CD14-positive monocyte (primary cell): ENCODE results near the gene SZT2. TPM values are rescaled to one million over a fixed set of nuclear protein-coding genes. Genes with fewer than 3 reads are reported as not detected.
"Not testable (repeated sequence)": the region's sequence is repeated elsewhere in the genome, so short reads cannot be mapped to it uniquely, and the experiment has no call there.

Experiments used
- DNase-seq, 3 donors: peaks; one replicate each; pipeline ENCODE4 v3.0.0-alpha.2; 2011 to 2022
- H2AFZ ChIP-seq: 2 replicates; pipeline ENCODE4 v1.6.0; 2012; ENCODE audit warnings: mild to moderate bottlenecking, low read depth, low read length, inconsistent platforms; ENCODE audit not compliant: insufficient read depth, poor library complexity, severe bottlenecking
- H3K27ac ChIP-seq, 2 donors: 1 replicate in 1 of 2; 2 replicates in 1 of 2; pipeline ENCODE4 v1.5.1; 2012 to 2013; ENCODE audit warnings: low read length in 2 of 2, control low read depth in 1 of 2, inconsistent platforms in 1 of 2, low read depth in 1 of 2, mild to moderate bottlenecking in 1 of 2
- H3K27me3 ChIP-seq, 2 donors: one replicate each; pipeline versions ENCODE4 v1.6.0 to v1.6.1; 2011 to 2013; ENCODE audit warnings: low read length in 2 of 2; ENCODE audit not compliant: control insufficient read depth in 2 of 2, insufficient read depth in 2 of 2
- H3K36me3 ChIP-seq, 2 donors: replicated peaks in 1 of 2; 1 replicate in 1 of 2; 2 replicates in 1 of 2; pipeline versions ENCODE4 v1.5.1 to v1.6.1; 2012 to 2013; ENCODE audit warnings: low read length in 2 of 2, control low read depth in 1 of 2, inconsistent platforms in 1 of 2, mild to moderate bottlenecking in 1 of 2; ENCODE audit not compliant: insufficient read depth in 2 of 2, control insufficient read depth in 1 of 2
- H3K4me1 ChIP-seq, 2 donors: 1 replicate in 1 of 2; 2 replicates in 1 of 2; pipeline versions ENCODE4 v1.5.1 to v1.6.1; 2012 to 2013; ENCODE audit warnings: low read length in 2 of 2, control low read depth in 1 of 2, inconsistent platforms in 1 of 2, mild to moderate bottlenecking in 1 of 2, moderate library complexity in 1 of 2; ENCODE audit not compliant: insufficient read depth in 2 of 2, control insufficient read depth in 1 of 2
- H3K4me2 ChIP-seq: replicated peaks from 2 replicates; pipeline ENCODE3; 2012; ENCODE audit warnings: low read length, moderate library complexity, mild to moderate bottlenecking; ENCODE audit not compliant: poor library complexity, severe bottlenecking; ENCODE audit errors: extremely low read depth
- H3K4me3 ChIP-seq, 3 experiments: fragments of 200-600 bp in 1 of 3; sonication (generic) in 1 of 3; replicated peaks in 1 of 3; 1 replicate in 2 of 3; 2 replicates in 1 of 3; pipeline ENCODE4 v1.5.1; 2011 to 2013; ENCODE audit warnings: low read length in 3 of 3, mild to moderate bottlenecking in 3 of 3, control low read depth in 2 of 3, low read depth in 2 of 3, inconsistent platforms in 1 of 3, moderate library complexity in 1 of 3
- H3K79me2 ChIP-seq: 2 replicates; pipeline ENCODE4 v1.6.0; 2012; ENCODE audit warnings: mild to moderate bottlenecking, control low read depth, inconsistent platforms, low read length, moderate library complexity; ENCODE audit not compliant: insufficient read depth
- H3K9ac ChIP-seq: 2 replicates; pipeline ENCODE4 v1.6.0; 2017; ENCODE audit warnings: low read length, mild to moderate bottlenecking; ENCODE audit not compliant: insufficient read depth, poor library complexity, severe bottlenecking
- H3K9me3 ChIP-seq, 2 donors: replicated peaks in 1 of 2; 1 replicate in 1 of 2; 2 replicates in 1 of 2; pipeline versions ENCODE4 v1.5.1 to v1.6.1; 2012 to 2013; ENCODE audit warnings: low read length in 2 of 2, control low read depth in 1 of 2; ENCODE audit not compliant: control insufficient read depth in 1 of 2, insufficient read depth in 1 of 2
- H4K20me1 ChIP-seq: 2 replicates; pipeline ENCODE4 v1.6.0; 2012; ENCODE audit warnings: mild to moderate bottlenecking, low read length, control low read depth, moderate library complexity; ENCODE audit not compliant: insufficient read depth
- H3K27ac Mint-ChIP-seq, 7 donors: one replicate each; pipeline ENCODE4 v1.8.0; 2020; ENCODE audit warnings: mild to moderate bottlenecking in 7 of 7, mixed read lengths in 7 of 7, moderate library complexity in 6 of 7, inconsistent platforms in 2 of 7
- H3K27me3 Mint-ChIP-seq, 3 donors: one replicate each; pipeline ENCODE4 v1.8.0; 2021 to 2022; ENCODE audit warnings: low read depth in 3 of 3, mild to moderate bottlenecking in 3 of 3, mixed read lengths in 3 of 3, moderate library complexity in 3 of 3, inconsistent platforms in 1 of 3
- H3K36me3 Mint-ChIP-seq, 2 donors: one replicate each; pipeline ENCODE4 v1.8.0; 2020; ENCODE audit warnings: mixed read lengths in 2 of 2, inconsistent platforms in 1 of 2, mild to moderate bottlenecking in 1 of 2
- H3K4me1 Mint-ChIP-seq: one replicate; pipeline ENCODE4 v1.8.0; 2020; ENCODE audit warnings: mild to moderate bottlenecking, mixed read lengths
- H3K4me3 Mint-ChIP-seq, 2 donors: one replicate each; pipeline ENCODE4 v1.8.0; 2020; ENCODE audit warnings: mild to moderate bottlenecking in 2 of 2, mixed read lengths in 2 of 2, moderate library complexity in 1 of 2
- H3K9me3 Mint-ChIP-seq, 7 donors: one replicate each; pipeline ENCODE4 v1.8.0; 2020 to 2022; ENCODE audit warnings: mixed read lengths in 7 of 7, mild to moderate bottlenecking in 6 of 7, moderate library complexity in 6 of 7, inconsistent platforms in 2 of 7
- WGBS: methylation state at CpG from one replicate; pipeline ENCODE4 v1.1.5; 2013; ENCODE audit warnings: missing lambda C conversion rate; ENCODE audit not compliant: insufficient coverage; 5-methylcytosine and 5-hydroxymethylcytosine counted together
- intact Hi-C, 2 donors: fragments of 100-400 bp; cut with micrococcal nuclease; formaldehyde crosslinking; loops; one replicate each; pipeline versions ENCODE4 v1.15.0 to v1.15.1; 2023
- polyA plus RNA-seq, 3 donors: library from polyadenylated mRNA; depleted of rRNA in 1 of 3; unstranded in 2 of 3; stranded (reverse) in 1 of 3; fragments of 300-500 nt in 2 of 3; fragments of >200 nt in 1 of 3; fragmentation: Illumina TruSeq in 2 of 3; gene quantifications; 1 replicate in 2 of 3; 2 replicates in 1 of 3; pipeline ENCODE4 v1.2.3, GENCODE V29; 2012 to 2021
- TF ChIP-seq, protein P1 (sequence below): fragments of 200-600 bp; IDR thresholded peaks from one replicate; pipeline ENCODE4 v1.8.0; 2022; ENCODE audit warnings: antibody characterized with exemption, mild to moderate bottlenecking

Gene SZT2
- polyA plus RNA-seq, 3 donors: 2.4 to 29.9 (median 2.6) TPM

DNA sequence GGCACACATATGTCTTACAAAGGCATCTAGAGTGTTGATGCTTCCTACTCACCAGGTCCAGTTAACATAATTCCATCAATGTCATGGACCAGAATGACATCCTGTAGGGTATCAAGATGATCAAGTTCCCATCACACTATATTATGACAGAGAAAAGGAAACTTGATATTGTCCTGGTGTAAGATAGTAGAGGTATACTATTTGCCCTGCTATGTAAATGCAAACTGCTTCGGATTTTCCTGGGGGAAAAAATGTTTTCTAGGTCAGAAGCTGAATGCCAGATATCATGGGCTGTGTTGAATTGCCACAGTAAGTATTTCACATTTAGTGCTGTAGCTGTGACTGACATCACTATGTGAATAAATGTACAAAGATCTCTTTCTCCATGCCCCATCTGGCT is 80.2 kb downstream of the SZT2 start:
- peaks cover 0 to 2% (median 0%) of the 10 kb centered on the region in 7 donors for H3K9me3 Mint-ChIP-seq

GRCh38 chr1:43472087-43472462 is 82.4 kb downstream of the SZT2 start:
- H3K27me3 Mint-ChIP-seq: peaks cover 0 to 5% (median 1%) of the 10 kb centered on the region in 3 donors
- no peaks in the 10 kb centered on the region for H3K27me3 ChIP-seq
- H3K79me2 ChIP-seq: no peaks in the 10 kb centered on the region
- H4K20me1 ChIP-seq: no peaks in the 10 kb centered on the region
- no peaks in the 10 kb centered on the region for H3K36me3 ChIP-seq
- no peak overlapping the region for H2AFZ ChIP-seq
- no peak overlapping the region for H3K27ac Mint-ChIP-seq
- H3K27ac ChIP-seq: no peak overlapping the region
- no peak overlapping the region for H3K4me3 Mint-ChIP-seq
- TF ChIP-seq, protein P1, sequence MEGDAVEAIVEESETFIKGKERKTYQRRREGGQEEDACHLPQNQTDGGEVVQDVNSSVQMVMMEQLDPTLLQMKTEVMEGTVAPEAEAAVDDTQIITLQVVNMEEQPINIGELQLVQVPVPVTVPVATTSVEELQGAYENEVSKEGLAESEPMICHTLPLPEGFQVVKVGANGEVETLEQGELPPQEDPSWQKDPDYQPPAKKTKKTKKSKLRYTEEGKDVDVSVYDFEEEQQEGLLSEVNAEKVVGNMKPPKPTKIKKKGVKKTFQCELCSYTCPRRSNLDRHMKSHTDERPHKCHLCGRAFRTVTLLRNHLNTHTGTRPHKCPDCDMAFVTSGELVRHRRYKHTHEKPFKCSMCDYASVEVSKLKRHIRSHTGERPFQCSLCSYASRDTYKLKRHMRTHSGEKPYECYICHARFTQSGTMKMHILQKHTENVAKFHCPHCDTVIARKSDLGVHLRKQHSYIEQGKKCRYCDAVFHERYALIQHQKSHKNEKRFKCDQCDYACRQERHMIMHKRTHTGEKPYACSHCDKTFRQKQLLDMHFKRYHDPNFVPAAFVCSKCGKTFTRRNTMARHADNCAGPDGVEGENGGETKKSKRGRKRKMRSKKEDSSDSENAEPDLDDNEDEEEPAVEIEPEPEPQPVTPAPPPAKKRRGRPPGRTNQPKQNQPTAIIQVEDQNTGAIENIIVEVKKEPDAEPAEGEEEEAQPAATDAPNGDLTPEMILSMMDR: no peak
- DNase-seq: no peak
- WGBS: 89% methylated on average over 3 of the region's 5 CpGs
- intact Hi-C loops: no loop called here
- no peaks in the 10 kb centered on the region for H3K36me3 Mint-ChIP-seq
- peaks cover 10% of the 10 kb centered on the region for H3K4me1 Mint-ChIP-seq
- no peaks in the 10 kb centered on the region for H3K9me3 ChIP-seq
- no peaks in the 10 kb centered on the region for H3K9me3 Mint-ChIP-seq
- H3K4me2 ChIP-seq: no peak overlapping the region
- no peak overlapping the region for H3K9ac ChIP-seq
- no peak overlapping the region for H3K4me3 ChIP-seq
- no peaks in the 10 kb centered on the region for H3K4me1 ChIP-seq

More for the DNA sequence above, 80.2 kb downstream of the SZT2 start:
- Mint-ChIP-seq H3K4me3 (no peak overlapping the region), H3K27ac (no peak overlapping the region), H3K27me3 (peaks cover 0 to 1% (median 0%) of the 10 kb centered on the region in 3 donors), H3K4me1 (peaks cover 7% of the 10 kb centered on the region), H3K36me3 (no peaks in the 10 kb centered on the region)
- H3K4me3 ChIP-seq: no peak overlapping the region
- no peaks in the 10 kb centered on the region for H4K20me1 ChIP-seq
- H3K9ac ChIP-seq: no peak overlapping the region
- WGBS: 71% methylated on average over 1 of the region's 1 CpG
- no peak for DNase-seq
- H3K27me3 ChIP-seq: no peaks in the 10 kb centered on the region
- H3K9me3 ChIP-seq: no peaks in the 10 kb centered on the region
- no peaks in the 10 kb centered on the region for H3K36me3 ChIP-seq
- intact Hi-C loops: no loop called here
- H3K79me2 ChIP-seq: no peaks in the 10 kb centered on the region
- H3K27ac ChIP-seq: no peak overlapping the region
- TF ChIP-seq, protein P1: no peak
- H3K4me1 ChIP-seq: no peaks in the 10 kb centered on the region
- H2AFZ ChIP-seq: no peak overlapping the region
- H3K4me2 ChIP-seq: no peak overlapping the region

DNA sequence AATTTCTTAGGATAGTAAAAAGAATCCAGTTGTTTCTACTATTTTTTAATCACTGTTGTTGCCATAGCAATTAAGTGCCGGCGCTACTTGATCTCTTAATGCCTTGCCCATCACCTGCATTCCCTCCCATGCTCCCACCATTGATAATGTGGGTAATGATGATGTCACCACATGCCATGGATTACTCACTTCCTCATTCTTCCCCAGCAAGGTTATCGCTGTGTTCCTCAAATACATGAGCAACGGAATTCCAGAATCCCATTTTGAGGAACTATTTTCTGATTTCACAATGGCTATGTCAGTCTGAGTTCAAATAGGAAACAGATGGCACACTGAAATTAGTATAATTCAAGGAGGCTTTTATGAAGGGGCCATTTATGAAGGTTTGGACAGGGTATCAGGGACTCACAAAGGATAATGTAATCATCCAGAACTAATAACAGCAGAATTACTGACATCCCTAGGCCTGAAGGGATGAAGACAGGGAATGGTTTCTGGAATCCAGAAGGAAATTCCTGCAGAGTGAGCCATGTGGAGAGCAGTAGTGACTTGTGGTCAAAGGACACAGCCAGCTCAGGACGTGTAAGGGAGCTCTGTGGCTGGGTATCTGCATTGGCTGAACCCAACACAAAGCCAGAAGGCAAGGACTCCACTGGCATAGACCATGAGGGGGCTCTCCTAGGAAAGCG is 82.9 kb downstream of the SZT2 start:
- H3K27ac Mint-ChIP-seq, H3K4me1 Mint-ChIP-seq, H3K27me3 ChIP-seq, H3K9me3 ChIP-seq, H3K27ac ChIP-seq, H3K4me1 ChIP-seq, H3K36me3 Mint-ChIP-seq, intact Hi-C loops, H3K9me3 Mint-ChIP-seq, H3K27me3 Mint-ChIP-seq, DNase-seq, H3K4me3 Mint-ChIP-seq, H3K36me3 ChIP-seq, H3K4me3 ChIP-seq, H3K79me2 ChIP-seq, H4K20me1 ChIP-seq, H3K4me2 ChIP-seq, H3K9ac ChIP-seq, H2AFZ ChIP-seq: not testable (repeated sequence)
- WGBS: 50% methylated on average over 2 of the region's 6 CpGs
